Measurements from ENCODE around the gene PRR33.

PRR33 gene

GRCh38 chr11:1864231-1864630 lies 27.5 kb downstream of the PRR33 start:
- peak overlapping the region; percentile 37 for H3K9ac ChIP-seq (ENCODE audit: low read length)
- no peak overlapping the region for H3K4me3 ChIP-seq (ENCODE audit: low read length)
- peaks cover 14% of the 10 kb centered on the region for H3K4me1 ChIP-seq (ENCODE audit: control insufficient read depth, insufficient read depth, low read length)
- H3K36me3 ChIP-seq (ENCODE audit: control insufficient read depth, insufficient read depth, low read length): no peaks in the 10 kb centered on the region
- no peaks in the 10 kb centered on the region for H3K9me3 ChIP-seq (ENCODE audit: control insufficient read depth, low read length)
- H3K27me3 ChIP-seq (ENCODE audit: control insufficient read depth, insufficient read depth, low read length): no peaks in the 10 kb centered on the region

- H3K4me3 ChIP-seq (ENCODE audit: low read length): no peak overlapping the region
- peaks cover 14% of the 10 kb centered on the region for H3K4me1 ChIP-seq (ENCODE audit: control insufficient read depth, insufficient read depth, low read length)
- peak overlapping the region; percentile 37 for H3K9ac ChIP-seq (ENCODE audit: low read length)
- H3K27me3 ChIP-seq (ENCODE audit: control insufficient read depth, insufficient read depth, low read length): no peaks in the 10 kb centered on the region
- no peaks in the 10 kb centered on the region for H3K36me3 ChIP-seq (ENCODE audit: control insufficient read depth, insufficient read depth, low read length)
- H3K9me3 ChIP-seq (ENCODE audit: control insufficient read depth, low read length): no peaks in the 10 kb centered on the region
Observed at GRCh38 chr11:1863352-1864216, 28.1 kb downstream of the PRR33 start.

- H3K27me3 ChIP-seq (ENCODE audit: control insufficient read depth, insufficient read depth, low read length): no peaks in the 10 kb centered on the region
- no peak overlapping the region for H3K4me3 ChIP-seq (ENCODE audit: low read length)
- no peaks in the 10 kb centered on the region for H3K9me3 ChIP-seq (ENCODE audit: control insufficient read depth, low read length)
- H3K4me1 ChIP-seq (ENCODE audit: control insufficient read depth, insufficient read depth, low read length): peaks cover 14% of the 10 kb centered on the region
- peak overlapping the region; percentile 37 for H3K9ac ChIP-seq (ENCODE audit: low read length)
- H3K36me3 ChIP-seq (ENCODE audit: control insufficient read depth, insufficient read depth, low read length): no peaks in the 10 kb centered on the region
Observed at GRCh38 chr11:1862588-1863351, 28.9 kb downstream of the PRR33 start.

- Histone ChIP-seq H3K27me3 (ENCODE audit: control insufficient read depth, insufficient read depth, low read length) (no peaks in the 10 kb centered on the region), H3K9me3 (ENCODE audit: control insufficient read depth, low read length) (no peaks in the 10 kb centered on the region), H3K9ac (ENCODE audit: low read length) (no peak overlapping the region), H3K4me1 (ENCODE audit: control insufficient read depth, insufficient read depth, low read length) (peaks cover 14% of the 10 kb centered on the region), H3K36me3 (ENCODE audit: control insufficient read depth, insufficient read depth, low read length) (no peaks in the 10 kb centered on the region), H3K4me3 (ENCODE audit: low read length) (no peak overlapping the region)
Observed at GRCh38 chr11:1861435-1862411, 30.0 kb downstream of the PRR33 start.

GRCh38 chr11:1860108-1860507 lies 31.6 kb downstream of the PRR33 start:
- Histone ChIP-seq H3K4me3 (ENCODE audit: low read length) (no peak overlapping the region), H3K4me1 (ENCODE audit: control insufficient read depth, insufficient read depth, low read length) (peaks cover 14% of the 10 kb centered on the region)

GRCh38 chr11:1859004-1859403 lies 32.7 kb downstream of the PRR33 start:
- no peaks in the 10 kb centered on the region for H3K9me3 ChIP-seq (ENCODE audit: control insufficient read depth, low read length)
- H3K9ac ChIP-seq (ENCODE audit: low read length): no peak overlapping the region
- no peaks in the 10 kb centered on the region for H3K27me3 ChIP-seq (ENCODE audit: control insufficient read depth, insufficient read depth, low read length)
- H3K4me1 ChIP-seq (ENCODE audit: control insufficient read depth, insufficient read depth, low read length): peaks cover 13% of the 10 kb centered on the region
- no peaks in the 10 kb centered on the region for H3K36me3 ChIP-seq (ENCODE audit: control insufficient read depth, insufficient read depth, low read length)
- H3K4me3 ChIP-seq (ENCODE audit: low read length): no peak overlapping the region

More at GRCh38 chr11:1860108-1860507, 31.6 kb downstream of the PRR33 start:
- Histone ChIP-seq H3K27me3 (ENCODE audit: control insufficient read depth, insufficient read depth, low read length) (no peaks in the 10 kb centered on the region), H3K9me3 (ENCODE audit: control insufficient read depth, low read length) (no peaks in the 10 kb centered on the region), H3K36me3 (ENCODE audit: control insufficient read depth, insufficient read depth, low read length) (no peaks in the 10 kb centered on the region), H3K9ac (ENCODE audit: low read length) (no peak overlapping the region)

- no peaks in the 10 kb centered on the region for H3K36me3 ChIP-seq (ENCODE audit: control insufficient read depth, insufficient read depth, low read length)
- H3K4me1 ChIP-seq (ENCODE audit: control insufficient read depth, insufficient read depth, low read length): peaks cover 9% of the 10 kb centered on the region
- H3K9me3 ChIP-seq (ENCODE audit: control insufficient read depth, low read length): no peaks in the 10 kb centered on the region
Observed at GRCh38 chr11:1858576-1858975, 33.1 kb downstream of the PRR33 start.

GRCh38 chr11:1858154-1858553 lies 33.5 kb downstream of the PRR33 start:
- no peak overlapping the region for H3K4me3 ChIP-seq (ENCODE audit: low read length)
- no peaks in the 10 kb centered on the region for H3K9me3 ChIP-seq (ENCODE audit: control insufficient read depth, low read length)
- peaks cover 5% of the 10 kb centered on the region for H3K4me1 ChIP-seq (ENCODE audit: control insufficient read depth, insufficient read depth, low read length)
- H3K9ac ChIP-seq (ENCODE audit: low read length): no peak overlapping the region
- H3K27me3 ChIP-seq (ENCODE audit: control insufficient read depth, insufficient read depth, low read length): no peaks in the 10 kb centered on the region
- no peaks in the 10 kb centered on the region for H3K36me3 ChIP-seq (ENCODE audit: control insufficient read depth, insufficient read depth, low read length)

More at GRCh38 chr11:1858576-1858975, 33.1 kb downstream of the PRR33 start:
- H3K4me3 ChIP-seq (ENCODE audit: low read length): no peak overlapping the region
- H3K27me3 ChIP-seq (ENCODE audit: control insufficient read depth, insufficient read depth, low read length): no peaks in the 10 kb centered on the region
- H3K9ac ChIP-seq (ENCODE audit: low read length): no peak overlapping the region

- Histone ChIP-seq H3K4me3 (ENCODE audit: low read length) (no peak overlapping the region), H3K9ac (ENCODE audit: low read length) (no peak overlapping the region), H3K27me3 (ENCODE audit: control insufficient read depth, insufficient read depth, low read length) (no peaks in the 10 kb centered on the region), H3K4me1 (ENCODE audit: control insufficient read depth, insufficient read depth, low read length) (no peaks in the 10 kb centered on the region), H3K36me3 (ENCODE audit: control insufficient read depth, insufficient read depth, low read length) (no peaks in the 10 kb centered on the region), H3K9me3 (ENCODE audit: control insufficient read depth, low read length) (no peaks in the 10 kb centered on the region)
Observed at GRCh38 chr11:1857064-1857463, 34.6 kb downstream of the PRR33 start.

- Histone ChIP-seq H3K4me3 (ENCODE audit: low read length) (no peak overlapping the region), H3K9me3 (ENCODE audit: control insufficient read depth, low read length) (no peaks in the 10 kb centered on the region), H3K36me3 (ENCODE audit: control insufficient read depth, insufficient read depth, low read length) (no peaks in the 10 kb centered on the region), H3K9ac (ENCODE audit: low read length) (no peak overlapping the region), H3K27me3 (ENCODE audit: control insufficient read depth, insufficient read depth, low read length) (no peaks in the 10 kb centered on the region), H3K4me1 (ENCODE audit: control insufficient read depth, insufficient read depth, low read length) (no peaks in the 10 kb centered on the region)
Observed at GRCh38 chr11:1856306-1857005, 35.2 kb downstream of the PRR33 start.

GRCh38 chr11:1855886-1856265 lies 35.8 kb downstream of the PRR33 start:
- Histone ChIP-seq H3K36me3 (ENCODE audit: control insufficient read depth, insufficient read depth, low read length) (no peaks in the 10 kb centered on the region), H3K9ac (ENCODE audit: low read length) (no peak overlapping the region), H3K9me3 (ENCODE audit: control insufficient read depth, low read length) (no peaks in the 10 kb centered on the region), H3K4me3 (ENCODE audit: low read length) (no peak overlapping the region), H3K27me3 (ENCODE audit: control insufficient read depth, insufficient read depth, low read length) (no peaks in the 10 kb centered on the region), H3K4me1 (ENCODE audit: control insufficient read depth, insufficient read depth, low read length) (no peaks in the 10 kb centered on the region)
